Omental fat pad (tissue), 4 donors: ENCODE data around the gene PRR23A. TPM values are rescaled to one million over a fixed set of nuclear protein-coding genes. Genes with fewer than 3 reads are reported as not detected.

ENCODE experiments used
- ATAC-seq: fragments of 150-250 bp; one replicate; pipeline ENCODE4 v1.9.1; 2016; ENCODE audit warnings: mild to moderate bottlenecking, moderate library complexity; ENCODE audit not compliant: low FRiP score
- DNase-seq: peaks from one replicate; pipeline ENCODE4 v3.0.0-alpha.2; 2019; ENCODE audit warnings: low spot score
- total RNA-seq, 4 donors: library from RNA; depleted of rRNA; stranded (reverse); fragments of >200 nt; gene quantifications; one replicate each; pipeline ENCODE4 v1.1.0, GENCODE V29; 2016
- TF ChIP-seq, protein P1 (sequence below), 3 donors: fragments of 450-650 bp; IDR thresholded peaks; one replicate each; pipeline ENCODE4 v1.5.1; 2016 to 2017; ENCODE audit warnings: antibody characterized with exemption in 3 of 3, mild to moderate bottlenecking in 3 of 3, moderate library complexity in 2 of 3

The PRR23A gene
- total RNA-seq, 4 donors from 2014 or later, result not detected

DNA sequence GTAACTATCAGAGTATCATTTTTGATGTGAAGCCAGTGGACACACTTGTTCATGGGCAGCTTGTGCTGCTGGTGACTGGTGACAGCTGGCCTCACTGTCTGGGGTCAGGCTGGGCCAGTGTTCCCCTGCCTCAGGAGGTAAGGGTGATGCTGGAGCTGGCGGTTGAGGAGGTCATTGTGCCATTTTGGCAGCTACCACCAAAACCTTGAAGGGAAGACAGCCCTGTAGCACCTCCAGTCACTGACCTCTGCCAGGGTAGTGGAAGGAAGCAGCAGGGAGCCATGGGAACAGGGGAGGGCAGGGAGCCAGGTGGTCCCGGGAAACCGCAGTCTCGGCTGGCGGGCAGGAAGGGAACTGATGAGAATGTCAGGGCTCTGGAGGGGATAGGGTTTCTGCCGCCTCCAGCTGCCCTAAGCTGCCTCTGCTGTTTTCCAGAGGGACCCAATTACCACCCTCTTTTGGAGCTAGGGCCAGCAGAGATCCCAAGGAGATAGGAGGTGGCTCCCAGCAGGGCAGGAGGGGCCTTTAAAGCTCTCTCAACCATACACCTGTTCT is 34.2 kb downstream of the PRR23A start:
- ATAC-seq, result no peak

GRCh38 chr3:138964923-138965322 is 41.1 kb downstream of the PRR23A start:
- DNase-seq (no peak), ATAC-seq (no peak)
- TF ChIP-seq, protein P1, sequence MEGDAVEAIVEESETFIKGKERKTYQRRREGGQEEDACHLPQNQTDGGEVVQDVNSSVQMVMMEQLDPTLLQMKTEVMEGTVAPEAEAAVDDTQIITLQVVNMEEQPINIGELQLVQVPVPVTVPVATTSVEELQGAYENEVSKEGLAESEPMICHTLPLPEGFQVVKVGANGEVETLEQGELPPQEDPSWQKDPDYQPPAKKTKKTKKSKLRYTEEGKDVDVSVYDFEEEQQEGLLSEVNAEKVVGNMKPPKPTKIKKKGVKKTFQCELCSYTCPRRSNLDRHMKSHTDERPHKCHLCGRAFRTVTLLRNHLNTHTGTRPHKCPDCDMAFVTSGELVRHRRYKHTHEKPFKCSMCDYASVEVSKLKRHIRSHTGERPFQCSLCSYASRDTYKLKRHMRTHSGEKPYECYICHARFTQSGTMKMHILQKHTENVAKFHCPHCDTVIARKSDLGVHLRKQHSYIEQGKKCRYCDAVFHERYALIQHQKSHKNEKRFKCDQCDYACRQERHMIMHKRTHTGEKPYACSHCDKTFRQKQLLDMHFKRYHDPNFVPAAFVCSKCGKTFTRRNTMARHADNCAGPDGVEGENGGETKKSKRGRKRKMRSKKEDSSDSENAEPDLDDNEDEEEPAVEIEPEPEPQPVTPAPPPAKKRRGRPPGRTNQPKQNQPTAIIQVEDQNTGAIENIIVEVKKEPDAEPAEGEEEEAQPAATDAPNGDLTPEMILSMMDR (IDR thresholded peaks at IDR 0.05), result no peak

More for the DNA sequence above, 34.2 kb downstream of the PRR23A start:
- no peak for DNase-seq
- TF ChIP-seq, protein P1 (IDR thresholded peaks at IDR 0.05), result no peak

- ATAC-seq, result no peak
- DNase-seq, result no peak
- TF ChIP-seq, protein P1 (IDR thresholded peaks at IDR 0.05), result no peak
Observed at GRCh38 chr3:138964264-138964663, 41.8 kb downstream of the PRR23A start.

- DNase-seq (no peak), ATAC-seq (no peak)
- TF ChIP-seq, protein P1 (IDR thresholded peaks at IDR 0.05), result no peak
Observed at GRCh38 chr3:138962854-138963560, 43.1 kb downstream of the PRR23A start.

DNA sequence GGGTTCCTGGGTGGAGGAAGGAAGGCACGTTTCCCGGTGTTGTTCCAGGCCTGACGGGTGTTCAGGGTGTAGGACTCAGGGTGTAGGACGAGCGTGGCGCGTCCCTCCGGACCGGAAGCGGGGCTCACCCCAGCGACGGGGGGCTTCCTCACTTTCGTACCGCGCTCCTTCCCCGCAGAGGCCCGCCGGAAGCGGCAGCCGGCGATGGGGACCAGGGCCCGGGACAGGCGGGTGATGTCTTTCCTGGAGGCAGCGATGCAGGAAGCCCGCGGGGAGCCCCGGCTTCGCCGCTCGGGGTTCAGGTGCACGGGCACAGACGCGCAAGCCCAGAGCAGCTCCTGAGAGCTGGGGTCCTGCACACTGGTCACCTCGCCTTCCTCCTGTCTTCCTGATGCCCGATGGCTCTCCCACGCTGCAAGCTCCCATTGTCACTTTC is 45.6 kb downstream of the PRR23A start:
- TF ChIP-seq, protein P1 (IDR thresholded peaks at IDR 0.05), result no peak
- no peak for ATAC-seq
- no peak for DNase-seq

Other genes with a start within 250 kb of the PRR23A start
- gene PIK3CB, start 171.3 kb downstream of the PRR23A start, total RNA-seq, result 10 to 100 TPM; 20.6 to 42.8 (median 22.4) TPM
- not detected for gene FOXL2, start 59.1 kb downstream of the PRR23A start, total RNA-seq
- gene FOXL2NB, start 59.1 kb downstream of the PRR23A start, total RNA-seq, result not detected
- not detected for gene PRR23B, start 14.7 kb upstream of the PRR23A start, total RNA-seq
- not detected for gene PRR23C, start 38.6 kb upstream of the PRR23A start, total RNA-seq